IPS-18c (cell line): ENCODE measurements around the gene MEIG1.
A peak's percentile ranks its signal among the peaks of the same experiment; 100 is the strongest.
"Not testable (repeated sequence)": the region's sequence is repeated elsewhere in the genome, so short reads cannot be mapped to it uniquely, and the experiment has no call there.

Experiments used
- H3K4me3 ChIP-seq: 2 replicates; pipeline ENCODE4 v1.7.0; 2013; ENCODE audit warnings: low read depth, mild to moderate bottlenecking, low read length, moderate library complexity; ENCODE audit not compliant: insufficient read depth
- H3K9me3 ChIP-seq: one replicate; pipeline ENCODE4 v1.6.1; 2013; ENCODE audit warnings: mild to moderate bottlenecking, low read length, moderate library complexity; ENCODE audit not compliant: control insufficient read depth, insufficient read depth

Gene MEIG1, protein sequence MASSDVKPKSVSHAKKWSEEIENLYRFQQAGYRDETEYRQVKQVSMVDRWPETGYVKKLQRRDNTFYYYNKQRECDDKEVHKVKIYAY

GRCh38 chr10:14959221-14960057 is at the start of gene MEIG1:
Gene MEIG1 (plus strand): TSS chr10:14959388. CDS start chr10:14966469, 7,081 bp downstream.
- Histone ChIP-seq H3K4me3 (peak within 1 kb of the TSS; percentile 86), H3K9me3 (no peaks in the 10 kb centered on the region)

GRCh38 chr10:14910953-14911352 is 48.2 kb upstream of the MEIG1 start:
- no peak overlapping the region for H3K4me3 ChIP-seq

GRCh38 chr10:14911801-14912200 is 47.4 kb upstream of the MEIG1 start:
- Histone ChIP-seq H3K9me3 (no peaks in the 10 kb centered on the region), H3K4me3 (no peak overlapping the region)

More at GRCh38 chr10:14910953-14911352, 48.2 kb upstream of the MEIG1 start:
- no peaks in the 10 kb centered on the region for H3K9me3 ChIP-seq

GRCh38 chr10:14916600-14916999 is 42.6 kb upstream of the MEIG1 start:
- H3K9me3 ChIP-seq, result peaks cover 3% of the 10 kb centered on the region
- no peak overlapping the region for H3K4me3 ChIP-seq

DNA sequence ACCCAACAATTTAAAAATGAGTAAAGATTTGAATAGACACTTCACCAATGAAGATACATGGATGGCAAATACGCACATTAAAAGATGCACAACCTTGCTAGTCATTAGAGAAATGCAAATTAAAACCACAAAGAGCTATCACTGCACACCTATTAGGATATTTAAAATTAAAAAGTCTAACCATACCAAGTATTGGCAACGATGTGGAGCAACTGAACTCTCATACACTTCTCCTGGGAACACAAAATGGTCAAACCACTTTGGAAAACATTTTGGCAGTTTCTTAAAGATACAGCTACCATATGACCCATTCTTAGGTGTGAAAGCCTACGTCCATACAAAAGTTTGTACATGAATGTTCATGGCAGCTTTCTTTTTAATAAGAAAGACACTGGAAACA is 41.4 kb upstream of the MEIG1 start:
- Histone ChIP-seq H3K9me3 (peaks cover 3% of the 10 kb centered on the region), H3K4me3 (no peak overlapping the region)

DNA sequence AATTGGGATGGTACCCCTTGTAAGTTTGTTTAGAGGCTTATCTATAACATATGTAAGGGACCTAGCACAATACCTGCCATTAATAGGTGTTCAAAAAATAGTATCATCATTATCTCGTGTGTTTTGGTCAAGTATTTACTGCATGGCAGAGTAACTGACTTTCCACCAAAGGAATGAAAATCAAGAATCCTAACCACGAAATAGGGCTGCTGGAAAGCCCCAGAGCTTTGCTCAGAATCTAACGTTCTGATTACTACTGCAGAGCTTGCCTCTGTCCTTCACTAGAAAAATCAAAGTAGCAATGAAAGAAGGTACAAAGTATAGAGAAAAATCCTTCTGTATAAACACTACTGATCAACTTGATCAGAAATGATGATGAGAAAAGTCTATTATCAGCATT is 40.2 kb upstream of the MEIG1 start:
- Histone ChIP-seq H3K4me3 (no peak overlapping the region), H3K9me3 (peaks cover 3% of the 10 kb centered on the region)

DNA sequence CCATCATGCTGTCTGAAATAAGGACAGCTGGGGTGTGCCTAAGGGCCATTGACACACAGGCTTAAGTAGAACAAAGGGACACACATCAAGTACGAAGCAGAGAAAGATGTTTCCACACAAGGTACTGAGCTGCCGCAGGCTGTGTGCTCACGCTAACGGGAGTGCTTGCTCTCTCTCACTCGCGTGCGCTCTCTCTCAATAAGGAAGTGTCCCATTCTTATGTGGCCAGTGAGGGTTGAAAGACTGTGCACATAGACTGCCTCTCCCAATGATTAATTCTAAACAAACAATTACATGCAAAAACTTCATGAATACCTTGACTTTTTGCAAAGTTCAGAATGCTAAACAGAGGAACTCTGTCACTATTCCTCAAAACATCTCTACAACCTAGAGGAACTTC is 35.2 kb upstream of the MEIG1 start:
- Histone ChIP-seq H3K9me3 (no peaks in the 10 kb centered on the region), H3K4me3 (no peak overlapping the region)

GRCh38 chr10:14925268-14925667 is 33.9 kb upstream of the MEIG1 start:
- no peaks in the 10 kb centered on the region for H3K9me3 ChIP-seq
- H3K4me3 ChIP-seq, result no peak overlapping the region

DNA sequence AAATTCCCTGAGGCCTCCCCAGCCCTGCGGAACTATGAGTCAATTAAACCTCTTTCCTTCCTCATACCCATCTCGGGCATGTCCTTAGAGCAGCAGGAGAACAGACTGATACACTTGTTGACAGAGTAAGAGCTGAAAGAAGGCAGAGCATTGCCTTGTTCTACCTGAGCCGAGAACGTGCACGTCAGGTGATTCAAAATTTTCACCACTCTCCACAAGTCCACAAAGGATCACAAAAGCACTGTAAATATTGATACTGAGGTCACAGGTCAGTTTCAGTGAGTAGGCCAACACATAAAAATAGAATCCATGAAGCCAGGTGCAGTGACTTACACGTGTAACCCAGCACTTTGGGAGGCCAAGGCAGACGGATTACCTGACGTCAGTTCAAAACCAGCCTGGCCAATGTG is 33.1 kb upstream of the MEIG1 start:
- no peak overlapping the region for H3K4me3 ChIP-seq

DNA sequence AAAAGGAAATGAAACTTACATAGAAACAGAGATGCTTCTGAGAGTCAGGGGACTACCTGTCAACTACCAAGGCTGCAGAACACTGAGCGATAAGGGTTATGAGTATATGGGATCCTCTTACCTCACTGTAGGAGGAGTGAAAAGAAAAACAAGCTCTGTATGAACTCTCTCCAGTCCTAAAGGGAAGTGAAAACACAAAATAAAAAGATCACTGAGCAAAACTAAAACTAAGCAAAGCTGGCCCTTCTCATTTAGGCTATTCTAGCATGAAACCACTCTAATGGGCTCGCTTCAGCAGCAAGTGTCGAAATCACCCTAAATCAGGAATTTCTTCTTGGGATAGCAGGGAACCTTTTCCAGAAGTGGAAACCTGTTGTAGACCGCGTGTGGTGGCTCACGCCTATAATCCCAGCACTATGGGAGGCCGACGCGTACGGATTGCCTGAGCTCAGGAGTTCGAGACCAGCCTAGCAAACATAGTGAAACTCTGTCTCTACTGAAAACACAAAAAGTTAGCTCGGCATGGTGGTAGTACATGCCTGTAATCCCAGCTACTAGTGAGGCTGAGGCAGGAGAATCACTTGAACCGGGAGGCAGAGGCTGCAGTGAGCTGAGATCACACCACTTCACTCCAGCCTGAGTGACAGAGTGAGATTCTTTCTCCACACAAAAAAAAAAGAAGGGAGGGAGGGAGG is 32.3 kb upstream of the MEIG1 start:
- Histone ChIP-seq H3K4me3 (no peak overlapping the region), H3K9me3 (no peaks in the 10 kb centered on the region)

More for the DNA sequence above, 33.1 kb upstream of the MEIG1 start:
- no peaks in the 10 kb centered on the region for H3K9me3 ChIP-seq

DNA sequence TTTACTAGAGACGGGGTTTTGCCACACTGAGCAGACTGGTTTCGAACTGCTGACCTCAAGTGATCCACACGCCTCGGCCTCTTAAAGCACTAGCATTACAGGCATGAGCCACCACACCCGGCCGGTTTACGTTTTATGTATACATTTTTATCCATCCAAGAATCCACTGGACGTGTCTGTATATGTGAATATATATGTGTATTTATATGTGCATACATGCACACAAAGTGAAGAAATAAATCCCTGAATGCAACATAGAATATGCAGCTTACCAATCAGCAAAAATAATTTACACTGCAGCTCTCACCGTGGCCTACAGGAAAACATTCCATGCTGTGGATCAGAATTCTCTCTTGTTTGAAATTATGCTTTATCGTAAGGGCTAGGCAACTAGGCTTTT is 28.6 kb upstream of the MEIG1 start:
- Histone ChIP-seq H3K9me3 (no peaks in the 10 kb centered on the region), H3K4me3 (no peak overlapping the region)

GRCh38 chr10:14936584-14936983 is 22.6 kb upstream of the MEIG1 start:
- H3K9me3 ChIP-seq, result no peaks in the 10 kb centered on the region
- H3K4me3 ChIP-seq, result no peak overlapping the region

- H3K9me3 ChIP-seq, H3K4me3 ChIP-seq: not testable (repeated sequence)
These were observed 20.2 kb upstream of the MEIG1 start for GRCh38 chr10:14938971-14939370.

- not testable (repeated sequence) for H3K4me3 ChIP-seq, H3K9me3 ChIP-seq
These were observed 16.8 kb upstream of the MEIG1 start for GRCh38 chr10:14942147-14942949.

GRCh38 chr10:14942950-14943338 is 16.2 kb upstream of the MEIG1 start:
- not testable (repeated sequence) for H3K9me3 ChIP-seq, H3K4me3 ChIP-seq

DNA sequence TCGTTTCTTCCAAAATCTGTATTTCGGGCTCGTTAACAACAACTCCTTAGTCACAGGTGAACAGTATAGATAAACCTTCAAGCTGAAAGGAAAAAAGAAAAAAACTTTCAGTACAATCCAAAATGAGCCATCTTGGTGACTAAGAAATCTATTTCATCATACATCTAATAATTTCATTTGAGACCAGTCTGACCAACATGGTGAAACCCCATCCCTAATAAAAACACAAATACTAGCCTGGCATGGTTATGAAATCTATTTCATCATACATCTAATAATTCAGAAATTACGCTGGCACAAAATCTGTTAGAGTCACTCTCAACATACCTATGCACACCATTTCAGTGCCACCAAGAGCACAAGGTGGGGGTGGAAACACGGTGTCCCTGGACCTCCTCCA is 14.1 kb upstream of the MEIG1 start:
- no peaks in the 10 kb centered on the region for H3K9me3 ChIP-seq

DNA sequence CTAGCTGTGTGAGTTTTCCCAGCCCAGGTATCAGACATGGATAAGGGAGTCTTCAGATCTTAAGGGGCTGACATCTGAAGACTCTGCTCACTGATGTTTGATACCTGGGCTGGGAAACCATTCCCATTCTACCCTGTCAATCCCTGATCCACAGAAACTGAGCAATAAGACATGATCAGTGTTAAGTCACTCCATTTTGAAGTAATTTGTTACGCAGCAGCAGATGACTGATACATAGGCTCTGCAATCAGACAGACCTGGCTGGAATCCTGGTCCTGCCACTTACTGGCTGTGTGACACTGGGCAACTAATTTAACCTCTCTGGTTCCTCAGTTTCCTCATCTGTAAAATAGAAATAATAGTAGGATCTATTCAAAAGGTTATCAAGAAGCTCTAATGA is 11.9 kb upstream of the MEIG1 start:
- Histone ChIP-seq H3K9me3 (no peaks in the 10 kb centered on the region), H3K4me3 (no peak overlapping the region)

More for the DNA sequence above, 14.1 kb upstream of the MEIG1 start:
- H3K4me3 ChIP-seq, result no peak overlapping the region
